ENCODE data around the gene FMNL3.

The FMNL3 gene

DNA sequence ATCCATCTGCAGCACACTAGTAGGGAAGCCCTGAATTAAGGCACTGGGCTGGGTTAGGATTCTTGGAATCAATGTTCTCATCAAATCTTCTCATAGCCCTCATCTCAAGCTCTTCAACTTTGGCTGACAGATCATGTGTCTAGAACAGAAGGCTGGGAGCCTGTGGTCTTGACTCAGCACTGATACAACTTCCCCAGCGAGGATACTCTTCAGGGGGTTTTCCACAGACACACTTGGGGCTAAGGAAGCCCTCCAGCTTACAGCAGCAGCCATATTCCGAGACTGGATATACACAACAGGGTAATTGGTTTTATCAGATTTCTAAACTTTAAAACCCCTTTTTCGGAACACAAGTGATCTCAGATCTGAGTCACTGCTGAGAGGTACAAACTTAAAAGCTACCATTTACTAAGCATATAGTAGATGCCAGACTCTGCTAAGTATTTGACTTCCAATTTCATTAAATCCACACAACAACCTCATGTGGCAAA, 3.5 kb downstream of the FMNL3 start:
- in situ Hi-C loops (cut with HindIII; ENCODE audit: low pct_unique_long_range_greater_than_20kb, low sequenced_read_pairs): no loop called here
- TF ChIP-seq JUND (IDR thresholded peaks at IDR 0.05; ENCODE audit: low read depth): no peak
- no peak for DNase-seq (ENCODE audit: low read depth in 1 of 2, low spot score in 1 of 2)

DNA sequence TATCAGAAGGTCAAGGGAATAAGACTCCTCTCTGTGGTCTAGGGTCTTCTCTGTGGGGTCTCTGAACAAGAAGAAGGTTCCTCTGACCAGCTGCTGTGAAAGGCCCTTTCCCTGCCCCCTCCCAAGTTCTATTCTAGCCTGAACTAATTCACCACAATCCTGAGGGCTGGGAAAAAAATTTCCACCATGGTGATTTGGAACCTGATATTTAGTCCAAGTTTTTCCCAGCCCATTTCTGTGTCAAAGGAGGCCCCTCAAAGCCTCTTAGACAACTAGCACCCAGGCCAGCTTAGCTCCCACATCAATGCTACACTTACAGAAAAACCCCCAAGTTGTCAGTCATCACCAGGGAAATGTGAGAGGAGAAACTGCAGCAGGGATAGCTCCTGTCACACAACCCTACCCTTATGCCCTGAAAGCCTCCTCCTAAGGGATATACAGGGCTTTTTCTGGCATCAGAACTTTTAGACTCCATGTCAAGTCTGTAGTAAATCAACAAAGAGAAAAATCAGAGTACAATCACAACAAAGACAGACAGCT, 4.5 kb downstream of the FMNL3 start:
- no peak for DNase-seq (ENCODE audit: low read depth in 1 of 2, low spot score in 1 of 2)
- in situ Hi-C loops (cut with HindIII; ENCODE audit: low pct_unique_long_range_greater_than_20kb, low sequenced_read_pairs): no loop called here

GRCh38 chr12:49702009-49702408, 5.2 kb downstream of the FMNL3 start:
- TF ChIP-seq JUND (IDR thresholded peaks at IDR 0.05; ENCODE audit: low read depth): no peak
- in situ Hi-C loops (cut with HindIII; ENCODE audit: low pct_unique_long_range_greater_than_20kb, low sequenced_read_pairs): no loop called here
- DNase-seq (ENCODE audit: low read depth in 1 of 2, low spot score in 1 of 2): no peak

More for the DNA sequence above, 4.5 kb downstream of the FMNL3 start:
- no peak for TF ChIP-seq JUND (IDR thresholded peaks at IDR 0.05; ENCODE audit: low read depth)

- TF ChIP-seq JUND (IDR thresholded peaks at IDR 0.05; ENCODE audit: low read depth): no peak
- peak in 1 of 2 experiments; percentile 13 for DNase-seq (ENCODE audit: low read depth in 1 of 2, low spot score in 1 of 2)
- in situ Hi-C loops (cut with HindIII; ENCODE audit: low pct_unique_long_range_greater_than_20kb, low sequenced_read_pairs): no loop called here
Observed at GRCh38 chr12:49698619-49699545, 8.3 kb downstream of the FMNL3 start.

- in situ Hi-C loops (cut with HindIII; ENCODE audit: low pct_unique_long_range_greater_than_20kb, low sequenced_read_pairs): no loop called here
- TF ChIP-seq JUND (IDR thresholded peaks at IDR 0.05; ENCODE audit: low read depth): no peak
- no peak for DNase-seq (ENCODE audit: low read depth in 1 of 2, low spot score in 1 of 2)
Observed at GRCh38 chr12:49697808-49698207, 9.4 kb downstream of the FMNL3 start.

DNA sequence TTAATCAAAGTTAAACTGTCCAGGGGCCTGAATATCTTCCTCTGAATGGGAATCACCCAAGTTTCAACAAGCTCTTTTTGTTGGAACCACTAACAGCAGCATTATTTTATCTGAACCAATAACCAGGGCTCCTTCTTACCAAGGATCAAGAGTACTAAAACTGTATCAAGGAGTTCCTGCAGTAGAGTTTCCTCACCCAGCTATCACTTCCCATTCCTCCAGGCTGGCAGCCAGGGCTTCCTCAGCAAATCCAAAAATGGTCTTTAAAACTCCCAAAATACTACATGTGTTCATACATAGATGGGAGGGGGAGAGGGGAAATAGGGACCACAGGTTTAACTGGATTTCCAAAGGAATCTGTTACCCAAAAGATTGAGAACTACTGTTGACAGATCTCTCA, 10.5 kb downstream of the FMNL3 start:
- DNase-seq (ENCODE audit: low read depth in 1 of 2, low spot score in 1 of 2): no peak
- in situ Hi-C loops (cut with HindIII; ENCODE audit: low pct_unique_long_range_greater_than_20kb, low sequenced_read_pairs): no loop called here
- TF ChIP-seq JUND (IDR thresholded peaks at IDR 0.05; ENCODE audit: low read depth): no peak

DNA sequence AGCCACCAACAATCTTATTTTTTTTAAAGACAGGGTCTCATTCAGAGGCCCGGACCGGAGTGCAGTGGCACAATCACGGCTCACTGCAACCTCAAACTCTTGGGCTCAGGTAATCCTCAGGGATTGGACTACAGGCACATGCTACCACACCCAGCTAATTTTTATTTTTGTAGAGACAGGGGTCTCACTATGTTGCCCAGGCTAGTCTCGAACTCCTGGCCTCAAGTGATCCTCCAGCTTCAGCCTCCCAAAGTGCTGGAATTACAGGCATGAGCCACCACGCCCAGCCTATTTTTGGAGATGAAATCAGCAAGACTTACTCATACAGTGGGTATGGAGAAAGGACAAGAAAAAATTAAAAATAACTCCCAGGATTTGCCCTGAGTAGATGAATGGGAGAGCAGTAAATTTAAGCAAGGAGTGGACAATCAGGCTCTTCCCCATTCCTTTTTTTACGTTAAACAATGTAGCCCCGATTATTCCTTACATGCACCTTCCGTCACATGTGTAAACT, 13.2 kb downstream of the FMNL3 start:
- in situ Hi-C loops (cut with HindIII; ENCODE audit: low pct_unique_long_range_greater_than_20kb, low sequenced_read_pairs): no loop called here
- DNase-seq (ENCODE audit: low read depth in 1 of 2, low spot score in 1 of 2): no peak
- TF ChIP-seq JUND (IDR thresholded peaks at IDR 0.05; ENCODE audit: low read depth): no peak

GRCh38 chr12:49692851-49693250, 14.4 kb downstream of the FMNL3 start:
- TF ChIP-seq JUND (IDR thresholded peaks at IDR 0.05; ENCODE audit: low read depth): no peak
- DNase-seq (ENCODE audit: low read depth in 1 of 2, low spot score in 1 of 2): no peak
- in situ Hi-C loops (cut with HindIII; ENCODE audit: low pct_unique_long_range_greater_than_20kb, low sequenced_read_pairs): no loop called here

- DNase-seq (ENCODE audit: low read depth in 1 of 2, low spot score in 1 of 2): no peak
- in situ Hi-C loops (cut with HindIII; ENCODE audit: low pct_unique_long_range_greater_than_20kb, low sequenced_read_pairs): no loop called here
- TF ChIP-seq JUND (IDR thresholded peaks at IDR 0.05; ENCODE audit: low read depth): no peak
Observed at GRCh38 chr12:49689785-49690184, 17.4 kb downstream of the FMNL3 start.

- no peak for TF ChIP-seq JUND (IDR thresholded peaks at IDR 0.05; ENCODE audit: low read depth)
- DNase-seq (ENCODE audit: low read depth in 1 of 2, low spot score in 1 of 2): no peak
- in situ Hi-C loops (cut with HindIII; ENCODE audit: low pct_unique_long_range_greater_than_20kb, low sequenced_read_pairs): no loop called here
Observed at GRCh38 chr12:49689237-49689636, 18.0 kb downstream of the FMNL3 start.

DNA sequence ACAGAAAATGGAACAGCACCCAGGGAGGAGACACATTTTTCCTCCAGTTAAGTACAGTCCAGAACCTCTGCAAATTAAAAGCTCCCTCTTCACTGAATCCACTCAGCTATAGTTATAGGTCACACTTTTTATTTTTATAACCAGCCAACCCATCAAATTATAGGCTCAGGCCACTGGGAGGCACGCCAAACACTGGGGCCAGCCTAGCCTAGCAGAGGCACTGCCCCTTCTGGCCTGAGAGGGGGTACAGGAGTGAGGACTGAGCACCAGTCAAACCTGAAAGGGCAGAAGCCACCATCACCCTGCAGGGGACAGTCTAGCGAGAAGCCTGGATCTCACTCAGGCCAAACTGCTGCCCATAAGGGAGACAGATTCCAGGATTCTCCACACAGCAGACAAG, 19.3 kb downstream of the FMNL3 start:
- TF ChIP-seq JUND (IDR thresholded peaks at IDR 0.05; ENCODE audit: low read depth): no peak
- DNase-seq (ENCODE audit: low read depth in 1 of 2, low spot score in 1 of 2): peak in 1 of 2 experiments; percentile 72
- in situ Hi-C loops (cut with HindIII; ENCODE audit: low pct_unique_long_range_greater_than_20kb, low sequenced_read_pairs): no loop called here

- in situ Hi-C loops (cut with HindIII; ENCODE audit: low pct_unique_long_range_greater_than_20kb, low sequenced_read_pairs): no loop called here
- TF ChIP-seq JUND (IDR thresholded peaks at IDR 0.05; ENCODE audit: low read depth): no peak
- no peak for DNase-seq (ENCODE audit: low read depth in 1 of 2, low spot score in 1 of 2)
Observed at GRCh38 chr12:49684310-49684854, 22.8 kb downstream of the FMNL3 start.

Measured in T47D (cell line).